LHCN-M2 (cell line): Measurements from ENCODE around the gene TXLNB. TPM values are rescaled to one million over a fixed set of nuclear protein-coding genes. Genes with fewer than 3 reads are reported as not detected.
A peak's percentile ranks its signal among the peaks of the same experiment; 100 is the strongest.

ENCODE experiments used
- DNase-seq: peaks from one replicate; pipeline ENCODE4 v3.0.0-alpha.2; 2012; ENCODE audit warnings: low read depth
- total RNA-seq: library from RNA; depleted of rRNA; stranded (reverse); fragments of >200 nt; gene quantifications from 2 replicates; pipeline ENCODE4 v1.2.3, GENCODE V29; 2014

TXLNB gene
- total RNA-seq, 1 experiment from 2014 or later = 2.1 TPM

DNA sequence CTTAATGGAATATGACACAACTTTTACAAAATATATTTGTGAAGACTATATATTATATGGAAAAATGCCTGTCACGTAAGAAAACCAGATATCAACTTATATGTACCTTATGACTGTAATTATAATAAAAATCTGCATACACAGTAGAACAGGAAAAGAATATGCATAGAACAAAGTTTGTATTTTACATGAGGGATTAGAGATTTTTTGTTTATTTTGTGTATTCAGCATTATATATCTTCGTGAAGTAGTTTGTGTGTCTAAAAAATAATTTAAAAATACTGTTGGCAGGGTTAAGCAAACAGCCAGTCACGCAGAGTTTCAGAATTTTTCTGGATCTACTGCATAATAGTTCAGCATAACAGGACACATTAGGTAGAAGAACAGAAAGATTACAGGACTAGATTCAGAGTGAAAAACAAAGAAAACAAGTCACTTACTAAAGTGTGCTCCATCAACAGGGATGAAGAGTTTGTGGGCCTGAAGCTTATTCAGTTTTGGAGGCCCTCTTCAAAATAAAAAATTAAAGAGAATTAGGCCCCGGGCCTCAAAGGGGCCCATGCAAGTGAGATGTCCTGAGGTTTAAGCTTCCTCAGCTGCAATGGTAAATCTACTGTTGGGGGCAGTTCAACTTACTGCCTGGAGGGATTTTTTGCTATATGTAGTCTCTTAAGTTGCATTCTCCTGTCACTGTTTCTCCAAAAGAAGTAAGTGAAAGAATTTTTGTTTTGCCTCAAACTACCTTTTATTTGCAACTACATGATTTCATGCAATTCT, 16.3 kb downstream of the TXLNB start:
- no peak for DNase-seq

DNA sequence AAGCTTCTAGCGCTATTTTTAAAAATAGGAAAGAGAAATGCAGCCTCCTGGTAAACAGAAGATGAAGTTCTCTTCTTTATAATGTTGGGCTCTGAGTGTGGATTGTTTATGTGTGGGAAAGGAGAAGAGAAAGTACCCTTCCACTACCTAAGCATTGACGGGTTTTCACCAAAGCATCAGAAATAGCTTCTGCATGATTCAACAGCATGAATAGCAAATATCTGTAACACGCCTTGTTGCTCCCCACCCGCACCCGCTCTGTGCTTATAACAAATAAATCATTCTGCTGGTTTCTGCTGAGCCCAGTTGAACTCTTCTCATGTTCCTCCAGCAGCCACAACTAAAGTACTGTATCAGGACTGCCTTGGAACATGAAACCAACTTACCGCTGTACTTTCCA, 20.7 kb downstream of the TXLNB start:
- DNase-seq = peak; percentile 63

DNA sequence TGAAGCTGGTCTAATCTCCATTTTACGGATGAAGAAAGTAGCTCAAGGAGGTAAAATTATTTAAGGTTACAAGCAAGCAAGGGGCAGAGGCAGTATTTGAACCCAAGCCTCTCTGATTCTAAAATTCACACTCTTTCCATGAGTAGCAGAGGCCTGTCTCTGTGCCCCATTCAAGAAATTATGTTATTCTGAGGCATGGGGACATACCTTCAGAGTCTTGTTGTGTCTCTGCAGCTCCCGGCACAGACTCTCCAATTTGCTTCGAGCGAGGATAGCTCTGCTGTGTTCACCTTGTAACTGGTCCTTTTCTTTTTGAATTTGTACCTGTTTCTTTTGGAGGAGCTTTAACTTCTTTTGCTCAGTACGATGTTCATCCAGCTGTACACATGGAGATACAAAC, 21.5 kb downstream of the TXLNB start:
- DNase-seq = no peak

DNA sequence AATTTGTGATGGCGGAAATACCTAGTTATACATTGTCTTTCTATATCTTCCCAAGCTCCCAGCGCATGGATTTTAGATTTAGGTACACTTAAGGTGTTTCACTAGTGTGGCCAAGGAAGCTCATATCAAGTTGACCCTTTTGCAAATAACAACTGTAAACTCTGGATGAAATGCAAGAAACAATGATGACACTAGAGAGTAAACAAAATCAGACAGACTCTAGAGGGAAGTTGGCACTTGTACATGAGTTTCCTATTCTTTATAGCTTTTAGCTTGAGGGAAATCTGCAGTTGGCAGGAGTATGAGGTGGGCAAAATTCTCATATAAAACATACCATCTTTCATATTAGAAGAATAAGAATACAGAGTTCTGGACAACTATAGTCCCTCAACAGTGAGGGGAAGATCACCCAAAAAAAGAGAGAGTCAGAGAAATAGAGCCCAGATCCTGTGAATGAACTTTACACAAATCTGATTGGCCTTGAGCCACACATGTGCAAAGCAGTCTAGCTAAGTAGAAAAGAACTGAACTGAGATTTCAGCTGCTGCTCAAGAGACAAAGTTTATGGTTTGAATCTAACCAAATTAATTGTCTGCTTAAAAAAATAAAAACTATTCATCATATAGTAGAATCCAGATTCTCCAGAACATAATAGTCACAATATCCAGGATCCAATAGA, 26.1 kb downstream of the TXLNB start:
- no peak for DNase-seq

DNA sequence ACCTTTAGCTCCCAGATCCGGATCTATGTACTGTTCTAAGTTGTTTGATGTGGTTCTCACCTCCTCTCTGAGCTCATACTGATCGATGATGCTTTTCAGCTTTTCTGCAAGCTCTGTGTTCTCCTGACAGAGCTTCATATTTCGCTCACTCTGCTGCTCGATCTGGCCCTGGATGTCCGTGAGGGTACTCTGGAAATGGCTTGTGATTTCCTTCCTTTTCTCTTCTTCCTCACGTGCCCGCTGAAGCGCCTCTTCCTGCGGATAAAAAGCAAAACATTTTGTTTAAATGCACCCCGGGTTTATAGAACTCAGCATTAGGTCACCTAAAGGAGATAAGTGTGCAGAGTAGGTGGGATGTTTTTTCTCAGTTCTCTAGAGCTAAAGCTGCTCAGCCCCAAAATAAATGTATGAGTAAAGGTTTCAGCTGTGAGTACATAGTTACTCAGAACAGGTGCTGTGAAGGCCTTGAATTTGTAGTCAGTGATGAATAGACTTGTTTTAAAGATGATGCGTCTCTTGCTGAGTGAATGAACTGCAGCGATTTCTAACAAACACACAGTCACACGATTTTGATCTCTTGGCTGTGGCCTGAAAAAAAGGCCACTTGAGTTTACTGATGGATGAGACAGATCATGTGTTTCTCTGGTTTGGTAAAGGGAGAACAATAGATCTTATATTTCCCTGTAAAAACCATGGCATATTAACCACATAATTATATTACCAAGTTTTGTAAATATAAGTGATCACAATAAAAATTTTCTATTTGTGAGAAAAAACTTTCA, 29.1 kb downstream of the TXLNB start:
- DNase-seq = peak; percentile 83

DNA sequence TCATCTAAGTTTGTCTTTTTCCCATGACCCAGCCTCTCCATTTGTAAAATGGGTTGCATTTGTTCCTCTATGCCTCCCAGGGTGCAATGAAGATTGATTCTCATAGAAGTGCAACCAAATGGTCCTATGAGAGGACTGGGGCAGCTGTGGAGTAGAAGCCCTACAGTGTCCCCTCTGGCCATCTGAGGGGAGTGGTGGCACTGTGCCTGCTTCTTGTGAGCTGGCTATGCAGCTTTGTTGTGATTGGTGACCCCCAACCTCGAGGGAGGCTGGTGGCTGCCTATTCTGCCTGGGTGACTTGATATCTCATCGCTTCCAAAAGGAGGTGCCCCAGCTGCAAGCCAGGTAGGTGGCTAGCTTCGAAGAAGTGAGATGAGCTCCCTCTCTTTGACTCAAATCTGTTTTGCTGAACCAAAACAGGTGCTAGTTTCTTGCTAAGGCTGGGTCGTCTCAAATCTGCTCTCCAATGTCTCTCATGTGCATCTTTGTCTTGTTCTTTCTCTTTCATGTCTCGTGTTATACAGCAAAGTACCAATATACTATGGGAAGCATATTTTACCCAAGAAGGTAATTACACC, 33.9 kb downstream of the TXLNB start:
- no peak for DNase-seq

DNA sequence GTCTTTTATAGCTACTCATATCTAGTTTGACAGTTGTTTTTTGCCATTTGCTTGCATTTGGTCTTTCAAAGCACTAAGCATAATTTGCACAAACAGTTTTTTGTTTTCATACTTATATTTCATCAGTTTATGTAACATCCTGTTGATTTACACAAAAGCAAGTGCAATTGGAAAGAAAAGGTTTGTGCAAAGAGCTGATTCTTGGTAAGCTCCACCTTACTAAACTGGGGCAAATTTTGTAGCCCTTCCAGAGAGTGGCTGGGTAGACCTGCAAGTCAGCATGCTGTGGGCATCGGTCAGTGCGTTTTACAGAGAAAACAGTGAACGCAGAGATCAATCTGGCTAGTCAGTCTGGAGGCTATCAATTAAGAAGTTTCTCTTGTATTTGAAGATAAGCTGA, 34.5 kb downstream of the TXLNB start:
- no peak for DNase-seq

DNA sequence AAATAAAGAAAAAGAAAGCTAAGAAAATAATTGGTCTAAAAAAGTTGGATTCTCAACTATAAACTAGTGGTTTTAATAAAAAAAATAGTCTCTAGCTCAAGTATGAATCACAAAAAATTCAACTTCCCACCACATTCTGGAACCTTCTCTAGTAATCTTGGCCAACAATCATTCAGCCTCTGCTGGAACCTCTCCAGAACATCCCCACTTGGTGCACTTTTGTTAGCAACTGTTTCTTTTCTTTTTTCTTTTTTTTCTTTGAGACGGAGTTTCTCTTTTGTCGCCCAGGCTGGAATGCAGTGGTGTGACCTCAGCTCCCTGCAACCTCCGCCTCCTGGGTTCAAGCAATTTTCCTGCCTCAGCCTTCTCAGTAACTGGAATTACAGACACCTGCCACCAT, 35.7 kb downstream of the TXLNB start:
- peak; percentile 76 for DNase-seq

DNA sequence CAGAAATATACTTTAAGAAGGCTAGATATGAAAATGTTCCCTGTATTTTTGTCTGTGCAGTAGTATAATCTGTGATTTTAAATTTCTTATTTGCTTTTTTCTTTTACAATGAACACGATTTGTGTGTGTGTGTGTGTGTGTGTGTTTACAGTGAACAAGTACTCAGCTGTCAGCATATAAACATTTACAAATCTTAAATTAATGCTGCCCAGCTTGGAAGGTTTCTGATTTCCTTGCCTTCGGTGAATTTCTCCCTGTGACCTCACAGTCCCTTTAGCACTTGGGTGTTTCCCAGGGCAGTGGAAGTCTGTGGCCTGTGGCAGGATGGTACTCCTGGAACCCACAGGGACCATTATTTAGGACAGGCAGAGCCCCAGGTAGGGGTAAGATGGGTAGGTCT, 37.6 kb downstream of the TXLNB start:
- no peak for DNase-seq

DNA sequence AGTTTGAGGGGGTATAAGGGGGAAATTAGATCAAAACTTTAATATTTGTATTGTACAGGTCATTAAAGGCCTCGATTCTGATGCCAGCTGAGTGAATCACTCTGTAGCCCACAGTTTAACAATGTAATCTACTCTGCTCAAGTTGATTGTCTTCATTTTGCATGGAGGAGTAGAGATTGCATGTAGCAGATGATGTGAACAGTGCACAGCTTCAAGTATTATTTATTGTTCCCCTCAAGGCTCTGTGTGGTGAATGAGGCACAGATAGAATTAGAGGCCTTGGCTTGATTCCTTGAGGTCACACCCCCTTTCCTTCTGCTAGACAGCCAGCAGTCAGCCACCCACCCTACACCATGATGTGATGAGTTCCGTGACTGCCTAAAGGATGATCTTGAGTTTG, 38.1 kb downstream of the TXLNB start:
- no peak for DNase-seq

DNA sequence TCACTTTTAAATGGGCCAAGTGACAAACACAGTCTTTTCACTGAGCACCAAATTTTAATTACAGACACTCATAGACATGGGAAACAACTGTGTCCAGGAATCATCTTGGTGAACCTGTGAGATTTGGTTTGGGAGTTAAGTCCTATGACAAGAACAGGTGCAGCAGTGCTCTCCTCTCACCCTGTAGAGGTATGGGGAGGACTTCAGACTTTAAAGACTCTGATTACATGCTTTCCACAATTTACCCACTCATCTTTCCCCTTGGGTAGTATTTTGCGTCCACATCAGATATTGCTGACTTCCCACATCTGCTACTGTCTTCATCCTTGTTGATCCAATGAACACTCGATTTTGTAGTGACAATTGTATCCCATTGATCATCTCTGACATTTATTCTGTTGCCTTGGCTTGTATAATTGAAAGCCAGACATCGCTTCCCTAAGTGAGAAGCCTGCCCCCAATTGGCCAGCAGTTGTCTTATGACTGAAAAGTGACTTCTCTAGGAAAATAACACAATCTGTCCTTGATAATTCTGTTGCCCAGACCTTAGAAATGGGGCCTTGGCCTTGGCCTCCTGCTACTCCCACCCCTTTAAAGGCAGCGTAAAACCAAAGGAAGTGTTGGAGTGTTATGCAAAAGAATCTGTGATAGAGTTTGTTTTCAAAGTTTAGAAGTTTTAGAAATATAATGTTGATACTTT, 40.0 kb downstream of the TXLNB start:
- DNase-seq = no peak

DNA sequence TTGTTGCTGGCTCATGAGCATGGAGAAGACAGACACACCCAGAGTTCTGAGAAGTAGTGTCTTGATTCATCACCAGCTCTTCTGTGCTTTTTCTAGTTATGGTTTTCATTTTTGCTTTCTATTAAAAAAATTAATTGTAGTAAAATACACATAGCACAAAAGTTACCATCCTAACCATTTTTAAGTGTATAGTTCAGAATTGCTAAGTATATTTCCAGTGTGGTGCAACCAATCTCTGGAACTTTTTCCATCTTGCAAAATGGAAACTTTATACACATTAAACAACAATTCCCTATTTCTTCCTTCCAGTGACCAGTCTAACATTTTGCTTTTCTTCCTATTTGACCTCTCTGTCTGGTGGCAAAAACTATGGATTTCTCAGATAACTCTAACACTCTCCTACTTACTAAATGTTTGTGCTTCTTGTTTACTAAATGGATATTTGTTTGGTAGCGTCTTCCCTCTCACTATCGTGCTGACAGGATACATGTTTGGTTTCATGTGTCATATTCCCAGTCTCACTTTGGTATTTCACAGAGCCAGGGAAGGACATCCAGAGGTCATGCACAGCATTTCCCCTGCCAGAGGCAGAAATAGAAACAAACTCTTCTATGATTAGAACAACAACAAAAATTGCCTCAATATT, 40.6 kb downstream of the TXLNB start:
- DNase-seq = peak; percentile 26

DNA sequence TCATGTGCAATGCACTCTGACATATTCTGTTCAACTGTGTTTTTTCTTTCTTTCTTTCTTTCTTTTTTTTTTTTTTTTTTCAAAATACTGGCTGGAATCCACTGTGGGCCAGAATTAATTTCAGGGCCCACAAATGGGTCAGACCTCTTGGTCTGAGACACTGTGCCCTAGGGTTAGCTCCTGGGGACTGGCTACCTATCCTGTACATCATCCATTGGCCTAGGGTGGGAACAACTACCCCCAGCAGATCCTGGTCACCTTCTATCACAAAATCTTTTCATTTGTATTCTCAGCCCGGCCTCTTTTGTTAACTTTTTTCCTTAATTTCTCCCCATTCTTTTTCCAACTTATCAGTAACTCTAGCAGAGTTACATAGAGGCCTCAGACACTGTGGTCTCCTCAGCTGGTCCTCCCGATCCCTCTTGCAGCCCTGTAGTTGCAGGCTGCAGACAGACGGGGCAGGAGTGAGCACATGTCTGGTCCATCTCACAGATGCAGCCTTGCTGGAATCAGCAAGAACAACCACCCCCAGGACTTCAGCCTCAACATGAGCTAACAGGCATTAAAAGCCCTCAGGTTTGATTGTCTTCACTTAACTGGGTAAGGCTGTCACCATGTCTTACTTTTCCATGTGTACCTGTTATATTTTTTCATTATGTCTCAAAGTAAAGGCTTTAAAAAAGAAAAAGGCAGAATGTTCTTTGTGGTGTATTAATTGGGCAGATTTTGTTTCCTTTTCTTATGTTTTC, 41.3 kb downstream of the TXLNB start:
- DNase-seq = peak; percentile 57

DNA sequence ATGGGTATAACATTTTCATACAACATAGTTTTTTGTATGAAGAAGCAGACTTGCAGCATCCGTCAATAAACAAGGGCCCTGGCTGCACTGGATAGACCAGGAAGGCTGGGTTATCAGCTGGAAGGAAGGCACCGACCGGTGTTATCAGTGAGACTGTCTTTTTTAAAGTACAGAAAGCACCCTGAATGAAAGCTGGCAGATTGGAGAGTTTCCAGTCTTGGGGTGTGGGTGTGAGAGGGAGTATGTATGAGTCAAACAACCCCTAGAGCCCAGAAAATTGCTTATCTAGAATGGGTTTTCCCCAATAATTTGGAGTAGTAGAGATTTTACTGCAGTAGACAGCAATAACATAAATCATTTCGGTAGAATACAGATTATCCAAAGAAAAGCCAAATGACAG, 42.4 kb downstream of the TXLNB start:
- no peak for DNase-seq

DNA sequence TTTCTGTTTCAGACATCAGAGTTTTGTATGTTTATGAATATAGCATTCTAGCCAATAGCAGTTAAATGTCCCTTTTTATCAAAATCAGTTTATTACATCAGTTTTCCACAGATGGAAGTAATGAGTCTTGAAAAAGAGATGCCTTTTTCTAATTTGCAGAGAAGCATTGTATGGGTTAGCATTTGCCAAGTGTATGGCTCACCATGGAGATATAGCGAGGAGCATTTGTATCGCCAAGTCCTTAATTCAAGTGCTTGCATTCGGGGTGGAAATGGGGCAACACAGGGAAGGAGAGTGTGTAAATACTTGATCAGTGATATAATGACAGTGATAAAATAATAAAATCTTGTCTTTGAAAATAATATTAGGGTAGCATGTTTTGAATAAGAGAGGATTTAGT, 42.9 kb downstream of the TXLNB start:
- no peak for DNase-seq

DNA sequence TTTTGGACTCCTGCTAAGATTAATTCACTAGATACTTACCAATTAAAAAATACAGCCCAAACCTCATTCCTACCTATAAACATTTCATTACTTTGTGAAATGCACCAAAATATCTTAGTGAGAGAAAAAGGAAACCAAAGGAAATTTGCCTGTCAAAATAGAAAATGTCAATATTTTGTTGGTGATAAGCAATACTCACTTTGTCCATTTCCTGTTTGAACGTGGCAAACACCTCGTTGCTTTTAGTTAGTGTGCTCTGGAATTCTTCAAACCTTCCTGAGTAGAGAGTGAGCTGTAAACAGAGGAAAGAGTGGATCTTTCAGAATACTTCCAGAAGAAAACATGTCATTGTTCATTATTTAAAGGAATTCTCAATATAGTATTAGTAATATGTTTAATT, 44.2 kb downstream of the TXLNB start:
- DNase-seq = no peak

DNA sequence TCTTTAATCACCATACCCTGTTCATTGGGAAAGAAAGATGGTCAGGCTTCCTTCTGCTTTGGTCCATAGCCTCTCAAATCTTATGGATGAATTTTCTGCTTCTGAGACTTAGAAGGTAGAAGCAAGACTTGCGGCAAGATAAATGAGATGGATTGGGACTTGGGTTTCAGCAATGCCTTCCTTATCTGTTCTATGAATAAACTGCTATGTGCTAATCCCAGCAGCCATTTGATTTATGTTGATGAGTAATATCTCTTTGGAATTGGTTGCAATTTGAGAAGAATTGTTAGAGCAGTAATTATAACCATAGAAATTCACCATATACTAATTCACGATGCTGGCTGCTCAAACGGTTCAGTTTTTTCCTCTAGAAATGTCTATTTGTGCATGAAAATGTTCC, 48.3 kb downstream of the TXLNB start:
- no peak for DNase-seq

DNA sequence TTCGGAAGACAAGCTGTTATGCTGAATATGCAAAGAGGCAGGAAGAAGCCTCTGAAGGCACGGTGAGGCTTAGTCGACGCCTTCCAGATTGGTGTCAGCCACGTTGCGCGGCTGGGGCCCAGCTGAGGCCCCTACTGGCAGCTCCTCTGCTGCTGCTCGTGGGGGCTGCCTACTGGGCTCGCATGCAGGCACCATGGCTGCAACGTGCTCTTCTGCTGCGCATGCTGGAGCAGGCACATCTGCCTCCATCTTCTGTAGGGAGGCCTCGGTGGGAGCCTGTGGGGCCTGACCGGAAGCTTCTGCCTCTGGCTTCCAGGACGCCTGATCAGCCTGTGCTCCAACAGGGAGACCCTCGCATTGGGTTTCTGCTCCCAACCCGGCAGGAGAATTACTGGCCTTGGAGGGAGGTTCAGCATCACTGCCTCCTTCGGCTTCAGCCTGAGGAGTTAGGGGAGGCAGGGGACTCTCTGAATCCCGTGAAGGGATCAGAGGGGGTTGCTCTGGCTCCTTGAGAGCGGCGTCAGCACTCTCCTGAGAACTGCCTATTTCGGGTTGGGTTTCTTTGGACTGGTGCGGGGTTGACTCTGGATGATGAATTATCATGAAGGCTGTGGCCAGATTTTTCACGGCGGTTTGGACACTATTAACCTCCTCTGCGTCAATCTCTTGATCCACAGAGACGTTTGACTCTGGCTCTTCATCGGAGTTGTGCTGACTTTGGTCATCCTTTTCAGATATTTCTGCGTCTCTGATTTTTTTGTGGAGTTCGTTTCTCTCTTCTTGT, 49.1 kb downstream of the TXLNB start:
- no peak for DNase-seq
